NT2/D1 (cell line): ENCODE results near the gene COL26A1.

ENCODE experiments used
- SUZ12 ChIP-seq: IDR thresholded peaks from 2 replicates; pipeline ENCODE4 v1.6.1; 2011; ENCODE audit not compliant: insufficient read length, insufficient read depth; ENCODE audit errors: extremely low read depth
- YY1 ChIP-seq: IDR thresholded peaks from 2 replicates; pipeline ENCODE4 v1.6.1; 2011; ENCODE audit not compliant: insufficient read length, insufficient read depth
- ZNF274 ChIP-seq: IDR thresholded peaks from 2 replicates; pipeline ENCODE4 v1.6.1; 2011; ENCODE audit warnings: mild to moderate bottlenecking, low read depth, low read length

DNA sequence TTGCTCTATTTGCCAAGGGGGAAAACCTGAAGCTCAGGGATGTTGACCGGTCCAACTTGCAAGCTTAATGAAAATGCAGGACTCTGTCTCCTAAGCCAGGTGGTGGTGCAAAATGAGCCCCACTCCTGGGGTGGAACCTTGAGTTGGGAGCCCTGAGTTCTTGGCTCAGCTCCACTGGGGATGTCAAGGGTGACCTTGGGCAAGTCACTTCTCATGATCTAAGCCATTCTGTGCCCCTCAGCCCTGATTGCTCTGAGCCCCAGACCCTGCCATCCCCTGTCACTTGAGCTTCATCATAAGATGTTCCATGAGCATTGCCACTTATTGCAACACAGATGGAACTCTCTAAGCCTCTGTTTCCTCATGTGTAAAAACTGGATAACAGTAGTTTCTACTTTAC, 232.6 kb downstream of the COL26A1 start:
- TF ChIP-seq ZNF274 (no peak), YY1 (no peak), SUZ12 (no peak)
